Measurements from ENCODE around the gene NRCAM. TPM values are rescaled to one million over a fixed set of nuclear protein-coding genes. Genes with fewer than 3 reads are reported as not detected.

Gene NRCAM
- polyA plus RNA-seq, 3 donors = not detected

- Histone ChIP-seq H3K27ac (ENCODE audit: low read depth in 1 of 2, low read length in 2 of 2) (no peak overlapping the region), H2AFZ (ENCODE audit: insufficient read depth, low read depth, low read length, poor library complexity, severe bottlenecking) (no peak overlapping the region), H3K9me3 (replicated peaks in 1 of 2; ENCODE audit: control insufficient read depth in 1 of 2, insufficient read depth in 1 of 2, low read length in 2 of 2) (no peaks in the 10 kb centered on the region), H4K20me1 (ENCODE audit: insufficient read depth, low read length) (no peaks in the 10 kb centered on the region), H3K9ac (ENCODE audit: insufficient read depth, low read length, poor library complexity, severe bottlenecking) (no peak overlapping the region), H3K36me3 (replicated peaks in 1 of 2; ENCODE audit: control insufficient read depth in 1 of 2, insufficient read depth in 2 of 2, low read length in 2 of 2) (no peaks in the 10 kb centered on the region), H3K4me3 (replicated peaks in 1 of 3; ENCODE audit: low read depth in 2 of 3, low read length in 3 of 3) (no peak overlapping the region), H3K4me2 (replicated peaks; ENCODE audit: extremely low read depth, low read length, poor library complexity, severe bottlenecking) (no peak overlapping the region), H3K79me2 (ENCODE audit: insufficient read depth, low read length) (no peaks in the 10 kb centered on the region), H3K4me1 (ENCODE audit: control insufficient read depth in 1 of 2, insufficient read depth in 2 of 2, low read length in 2 of 2) (no peaks in the 10 kb centered on the region), H3K27me3 (ENCODE audit: control insufficient read depth in 2 of 2, insufficient read depth in 2 of 2, low read length in 2 of 2) (no peaks in the 10 kb centered on the region)
- Mint-ChIP-seq H3K27me3 (ENCODE audit: low read depth in 3 of 3) (peaks cover 3 to 7% (median 6%) of the 10 kb centered on the region in 3 donors), H3K27ac (no peak overlapping the region), H3K4me1 (no peaks in the 10 kb centered on the region), H3K4me3 (no peak overlapping the region), H3K36me3 (no peaks in the 10 kb centered on the region), H3K9me3 (peaks cover 0 to 1% (median 0%) of the 10 kb centered on the region in 7 donors)
- 80% methylated on average over 4 of the region's 7 CpGs for WGBS (ENCODE audit: insufficient coverage)
- no peak for DNase-seq
- intact Hi-C loops (cut with micrococcal nuclease) = no loop called here
- TF ChIP-seq CTCF (IDR thresholded peaks at IDR 0.05) = peak; percentile 40
Measured at GRCh38 chr7:108097703-108098102, 358.5 kb downstream of the NRCAM start.

Other genes starting within 250 kb of the NRCAM start
- gene PNPLA8, start 69.7 kb upstream of the NRCAM start, polyA plus RNA-seq = 10 to 100 TPM; 10.2 to 80.0 (median 55.5) TPM
- gene THAP5, start 113.3 kb upstream of the NRCAM start, polyA plus RNA-seq = 10 to 100 TPM in 1 of 3 donors, 1 to 10 TPM in 2; 3.0 to 10.7 (median 9.9) TPM
- 10 to 100 TPM; 18.1 to 20.7 (median 18.4) TPM for gene DNAJB9, start 113.4 kb upstream of the NRCAM start, polyA plus RNA-seq

Measured in CD14-positive monocyte (primary cell).